Measurements from ENCODE around the gene MSI2. TPM values are rescaled to one million over a fixed set of nuclear protein-coding genes. Genes with fewer than 3 reads are reported as not detected.

Gene MSI2
- total RNA-seq, 1 experiment from 2014 or later, result 169 TPM

- Histone ChIP-seq H3K4me2 (ENCODE audit: low read depth, low read length, poor library complexity, severe bottlenecking) (peak overlapping the region; percentile 85), H3K9me3 (ENCODE audit: low read length) (no peaks in the 10 kb centered on the region), H3K4me1 (ENCODE audit: low read length) (peaks cover 79% of the 10 kb centered on the region), H3K9ac (ENCODE audit: low read length) (peak overlapping the region; percentile 89), H3K9me2 (replicated peaks; ENCODE audit: insufficient read depth, low read length) (no peaks in the 10 kb centered on the region), H3K79me2 (ENCODE audit: low read length) (peaks cover 74% of the 10 kb centered on the region), H4K20me1 (ENCODE audit: insufficient read depth, low read depth, low read length) (no peaks in the 10 kb centered on the region), H3K27ac (ENCODE audit: low read length) (peak overlapping the region; percentile 99), H2AFZ (ENCODE audit: low read length) (no peak overlapping the region), H3K27me3 (ENCODE audit: low read length) (no peaks in the 10 kb centered on the region), H3K4me3 (ENCODE audit: low read length) (peak overlapping the region; percentile 63; the same call in 1 of the 2 replicates), H3K36me3 (ENCODE audit: insufficient read depth, low read length) (peaks cover 4% of the 10 kb centered on the region; the same call in 1 of the 2 replicates)
- DNase-seq, result peak; percentile 50
Observed at GRCh38 chr17:57354673-57355072, 98.3 kb downstream of the MSI2 start.

GRCh38 chr17:57355090-57355859, 99.0 kb downstream of the MSI2 start:
- Histone ChIP-seq H3K9me3 (ENCODE audit: low read length) (no peaks in the 10 kb centered on the region), H4K20me1 (ENCODE audit: insufficient read depth, low read depth, low read length) (no peaks in the 10 kb centered on the region), H3K27ac (ENCODE audit: low read length) (peak overlapping the region; percentile 99), H3K79me2 (ENCODE audit: low read length) (peaks cover 74% of the 10 kb centered on the region), H3K4me3 (ENCODE audit: low read length) (peak overlapping the region; percentile 63), H2AFZ (ENCODE audit: low read length) (no peak overlapping the region), H3K4me2 (ENCODE audit: low read depth, low read length, poor library complexity, severe bottlenecking) (peak overlapping the region; percentile 85), H3K9ac (ENCODE audit: low read length) (peak overlapping the region; percentile 89), H3K27me3 (ENCODE audit: low read length) (no peaks in the 10 kb centered on the region), H3K36me3 (ENCODE audit: insufficient read depth, low read length) (no peaks in the 10 kb centered on the region), H3K9me2 (replicated peaks; ENCODE audit: insufficient read depth, low read length) (no peaks in the 10 kb centered on the region), H3K4me1 (ENCODE audit: low read length) (peaks cover 86% of the 10 kb centered on the region)
- peak; percentile 67 for DNase-seq

- Histone ChIP-seq H2AFZ (ENCODE audit: low read length) (no peak overlapping the region), H3K9me3 (ENCODE audit: low read length) (no peaks in the 10 kb centered on the region), H3K27me3 (ENCODE audit: low read length) (no peaks in the 10 kb centered on the region), H3K27ac (ENCODE audit: low read length) (peak overlapping the region; percentile 99), H3K79me2 (ENCODE audit: low read length) (peaks cover 74% of the 10 kb centered on the region), H3K9me2 (replicated peaks; ENCODE audit: insufficient read depth, low read length) (no peaks in the 10 kb centered on the region), H3K4me2 (ENCODE audit: low read depth, low read length, poor library complexity, severe bottlenecking) (peak overlapping the region; percentile 85), H3K4me1 (ENCODE audit: low read length) (peaks cover 95% of the 10 kb centered on the region), H3K4me3 (ENCODE audit: low read length) (peak overlapping the region; percentile 63), H3K9ac (ENCODE audit: low read length) (peak overlapping the region; percentile 89), H3K36me3 (ENCODE audit: insufficient read depth, low read length) (no peaks in the 10 kb centered on the region), H4K20me1 (ENCODE audit: insufficient read depth, low read depth, low read length) (no peaks in the 10 kb centered on the region)
- DNase-seq, result peak; percentile 88
Observed at GRCh38 chr17:57356153-57356718, 99.9 kb downstream of the MSI2 start.

GRCh38 chr17:57356719-57357391, 100.5 kb downstream of the MSI2 start:
- Histone ChIP-seq H3K9me3 (ENCODE audit: low read length) (no peaks in the 10 kb centered on the region), H3K4me3 (ENCODE audit: low read length) (peak overlapping the region; percentile 63), H3K27ac (ENCODE audit: low read length) (peak overlapping the region; percentile 99), H2AFZ (ENCODE audit: low read length) (no peak overlapping the region), H3K9me2 (replicated peaks; ENCODE audit: insufficient read depth, low read length) (no peaks in the 10 kb centered on the region), H3K9ac (ENCODE audit: low read length) (peak overlapping the region; percentile 89), H3K27me3 (ENCODE audit: low read length) (no peaks in the 10 kb centered on the region), H4K20me1 (ENCODE audit: insufficient read depth, low read depth, low read length) (no peaks in the 10 kb centered on the region), H3K36me3 (ENCODE audit: insufficient read depth, low read length) (no peaks in the 10 kb centered on the region), H3K79me2 (ENCODE audit: low read length) (peaks cover 77% of the 10 kb centered on the region), H3K4me1 (ENCODE audit: low read length) (peaks cover 96% of the 10 kb centered on the region), H3K4me2 (ENCODE audit: low read depth, low read length, poor library complexity, severe bottlenecking) (peak overlapping the region; percentile 85)
- peak; percentile 93 for DNase-seq

- Histone ChIP-seq H3K4me3 (ENCODE audit: low read length) (peak overlapping the region; percentile 63), H4K20me1 (ENCODE audit: insufficient read depth, low read depth, low read length) (no peaks in the 10 kb centered on the region), H3K9ac (ENCODE audit: low read length) (peak overlapping the region; percentile 89), H3K27ac (ENCODE audit: low read length) (peak overlapping the region; percentile 99), H3K9me2 (replicated peaks; ENCODE audit: insufficient read depth, low read length) (no peaks in the 10 kb centered on the region), H2AFZ (ENCODE audit: low read length) (no peak overlapping the region), H3K4me1 (ENCODE audit: low read length) (peaks cover 91% of the 10 kb centered on the region), H3K4me2 (ENCODE audit: low read depth, low read length, poor library complexity, severe bottlenecking) (peak overlapping the region; percentile 85), H3K79me2 (ENCODE audit: low read length) (peaks cover 77% of the 10 kb centered on the region), H3K36me3 (ENCODE audit: insufficient read depth, low read length) (no peaks in the 10 kb centered on the region), H3K9me3 (ENCODE audit: low read length) (no peaks in the 10 kb centered on the region), H3K27me3 (ENCODE audit: low read length) (no peaks in the 10 kb centered on the region)
- DNase-seq, result peak; percentile 89
Observed at GRCh38 chr17:57357392-57357784, 101.1 kb downstream of the MSI2 start.

- H3K4me1 ChIP-seq (ENCODE audit: low read length), result peaks cover 91% of the 10 kb centered on the region
- no peaks in the 10 kb centered on the region for H3K36me3 ChIP-seq (ENCODE audit: insufficient read depth, low read length)
- peak overlapping the region; percentile 99 for H3K27ac ChIP-seq (ENCODE audit: low read length)
- H3K9me3 ChIP-seq (ENCODE audit: low read length), result no peaks in the 10 kb centered on the region
- peaks cover 77% of the 10 kb centered on the region for H3K79me2 ChIP-seq (ENCODE audit: low read length)
- H3K9me2 ChIP-seq (replicated peaks; ENCODE audit: insufficient read depth, low read length), result no peaks in the 10 kb centered on the region
- no peak overlapping the region for H2AFZ ChIP-seq (ENCODE audit: low read length)
- DNase-seq, result peak; percentile 94
- H3K9ac ChIP-seq (ENCODE audit: low read length), result peak overlapping the region; percentile 89
- H3K4me2 ChIP-seq (ENCODE audit: low read depth, low read length, poor library complexity, severe bottlenecking), result peak overlapping the region; percentile 85
- no peaks in the 10 kb centered on the region for H3K27me3 ChIP-seq (ENCODE audit: low read length)
- H4K20me1 ChIP-seq (ENCODE audit: insufficient read depth, low read depth, low read length), result no peaks in the 10 kb centered on the region
- H3K4me3 ChIP-seq (ENCODE audit: low read length), result peak overlapping the region; percentile 63
Observed at GRCh38 chr17:57357830-57358430, 101.6 kb downstream of the MSI2 start.

GRCh38 chr17:57360266-57360665, 103.9 kb downstream of the MSI2 start:
- no peaks in the 10 kb centered on the region for H3K9me2 ChIP-seq (replicated peaks; ENCODE audit: insufficient read depth, low read length)
- H3K9ac ChIP-seq (ENCODE audit: low read length), result peak overlapping the region; percentile 27; the same call in 1 of the 2 replicates
- no peak for DNase-seq
- H3K36me3 ChIP-seq (ENCODE audit: insufficient read depth, low read length), result peaks cover 2% of the 10 kb centered on the region; the same call in 1 of the 2 replicates
- no peak overlapping the region for H2AFZ ChIP-seq (ENCODE audit: low read length)
- peak overlapping the region; percentile 3 for H3K4me2 ChIP-seq (ENCODE audit: low read depth, low read length, poor library complexity, severe bottlenecking)
- no peaks in the 10 kb centered on the region for H3K27me3 ChIP-seq (ENCODE audit: low read length)
- H3K27ac ChIP-seq (ENCODE audit: low read length), result peak overlapping the region; percentile 99
- H3K4me3 ChIP-seq (ENCODE audit: low read length), result no peak overlapping the region
- no peaks in the 10 kb centered on the region for H3K9me3 ChIP-seq (ENCODE audit: low read length)
- peaks cover 77% of the 10 kb centered on the region for H3K79me2 ChIP-seq (ENCODE audit: low read length)
- peaks cover 91% of the 10 kb centered on the region for H3K4me1 ChIP-seq (ENCODE audit: low read length)
- no peaks in the 10 kb centered on the region for H4K20me1 ChIP-seq (ENCODE audit: insufficient read depth, low read depth, low read length)
